Stimulated activated effector memory CD8-positive, alpha-beta T cell treated with anti-CD3 and anti-CD28 coated beads, Interleukin-12 subunit alpha, Interleukin-12 subunit beta, amount 100 ng/mL, for 72 hours (primary cell): ENCODE data around the gene ZNF519.
A peak's percentile ranks its signal among the peaks of the same experiment; 100 is the strongest.
"Not testable (repeated sequence)": the region's sequence is repeated elsewhere in the genome, so short reads cannot be mapped to it uniquely, and the experiment has no call there.

ENCODE experiments used
- ATAC-seq: fragments of 150-1000 bp; cut with Tn5 transposase; 2 replicates; pipeline ENCODE4 v1.10.0; 2021
- DNase-seq, 2 donors: peaks; one replicate each; pipeline ENCODE4 v3.0.0; 2021 to 2022; ENCODE audit warnings: low spot score in 2 of 2
- H3K27ac Mint-ChIP-seq: one replicate; pipeline ENCODE4 v1.8.0; 2022; ENCODE audit warnings: mild to moderate bottlenecking, mixed read lengths
- H3K36me3 Mint-ChIP-seq: one replicate; pipeline ENCODE4 v1.8.0; 2022; ENCODE audit warnings: mild to moderate bottlenecking, mixed read lengths
- H3K4me1 Mint-ChIP-seq: one replicate; pipeline ENCODE4 v1.8.0; 2022; ENCODE audit warnings: mixed read lengths
- H3K4me3 Mint-ChIP-seq: one replicate; pipeline ENCODE4 v1.8.0; 2022; ENCODE audit warnings: mild to moderate bottlenecking, mixed read lengths
- H3K9me3 Mint-ChIP-seq: one replicate; pipeline ENCODE4 v1.8.0; 2022; ENCODE audit warnings: mixed read lengths

Gene ZNF519

DNA sequence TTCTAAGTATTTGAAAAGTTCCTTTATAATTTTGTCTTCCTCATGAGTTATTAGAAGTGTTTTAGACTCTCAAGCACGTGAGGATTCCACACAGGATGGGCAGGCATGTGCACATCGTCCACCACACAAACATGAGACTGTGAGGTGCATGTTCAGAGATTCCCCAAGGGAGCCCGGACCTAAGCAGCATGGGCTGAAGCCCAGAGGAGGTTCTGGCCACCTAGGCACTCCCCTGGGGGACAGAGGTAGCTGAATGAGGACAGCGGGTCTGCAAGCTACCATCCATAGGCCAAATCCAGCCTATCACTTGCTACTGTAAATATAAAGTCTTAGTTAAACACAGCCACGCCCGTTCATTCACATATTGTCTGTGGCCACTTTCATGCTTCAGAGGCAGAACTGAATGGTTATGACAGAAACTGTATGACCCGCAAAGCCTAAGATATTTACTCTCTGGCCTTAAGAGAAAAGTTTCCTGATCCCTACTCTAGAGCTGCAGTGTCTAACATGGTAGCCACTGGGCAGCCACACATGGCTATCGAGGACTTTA, 19.4 kb upstream of the ZNF519 start:
- not testable (repeated sequence) for H3K36me3 Mint-ChIP-seq

DNA sequence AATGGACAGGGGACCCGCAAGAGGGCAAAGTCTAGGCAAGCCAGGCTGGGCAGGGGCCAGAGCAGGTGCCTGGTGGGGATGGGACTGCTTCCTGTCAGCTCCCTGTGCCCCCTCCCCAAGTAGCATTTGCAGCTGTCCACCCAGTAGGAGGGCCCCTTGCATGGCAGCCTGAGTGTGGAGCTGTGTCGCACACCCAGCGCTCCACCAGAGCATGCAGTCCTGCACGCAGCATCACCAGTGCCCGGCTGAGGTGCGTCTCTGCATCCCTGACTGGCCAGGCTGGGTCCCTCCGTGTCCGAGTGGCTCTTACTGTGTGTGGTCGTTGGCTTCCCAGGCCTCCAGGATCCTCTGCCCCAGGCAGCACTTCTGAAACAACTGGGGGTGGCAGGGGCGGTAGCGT, 18.5 kb upstream of the ZNF519 start:
- not testable (repeated sequence) for H3K27ac Mint-ChIP-seq, H3K9me3 Mint-ChIP-seq, H3K4me1 Mint-ChIP-seq, H3K36me3 Mint-ChIP-seq, DNase-seq, H3K4me3 Mint-ChIP-seq
- peak; percentile 5 for ATAC-seq

More for the DNA sequence above, 19.4 kb upstream of the ZNF519 start:
- ATAC-seq, DNase-seq, H3K4me3 Mint-ChIP-seq, H3K9me3 Mint-ChIP-seq, H3K4me1 Mint-ChIP-seq, H3K27ac Mint-ChIP-seq: not testable (repeated sequence)

DNA sequence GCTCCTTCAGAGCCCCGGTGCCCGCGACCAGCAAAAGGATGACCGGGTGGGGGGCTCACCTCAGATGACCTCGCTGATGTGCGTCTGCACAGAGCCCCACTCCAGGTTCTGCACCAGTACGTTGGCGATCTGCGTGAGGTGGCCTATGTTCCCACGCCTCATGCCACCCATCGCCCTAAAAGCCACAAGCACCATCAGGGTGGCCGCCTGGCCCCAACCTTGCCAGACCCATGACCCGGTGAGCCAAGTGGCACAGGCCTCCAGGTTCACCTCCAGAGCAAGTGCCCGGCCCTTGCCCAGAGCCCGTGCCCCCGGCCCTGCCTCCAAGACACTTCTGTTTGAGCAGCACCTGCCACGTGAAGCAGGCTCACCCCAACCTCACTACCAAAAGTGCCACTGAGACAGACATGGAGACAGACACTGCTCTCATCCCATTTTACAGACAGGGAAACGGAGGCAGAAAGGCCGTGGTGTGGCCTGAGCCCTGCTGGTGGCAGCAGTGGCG, 17.7 kb upstream of the ZNF519 start:
- not testable (repeated sequence) for H3K27ac Mint-ChIP-seq, DNase-seq, H3K9me3 Mint-ChIP-seq, H3K4me1 Mint-ChIP-seq, ATAC-seq, H3K36me3 Mint-ChIP-seq, H3K4me3 Mint-ChIP-seq

DNA sequence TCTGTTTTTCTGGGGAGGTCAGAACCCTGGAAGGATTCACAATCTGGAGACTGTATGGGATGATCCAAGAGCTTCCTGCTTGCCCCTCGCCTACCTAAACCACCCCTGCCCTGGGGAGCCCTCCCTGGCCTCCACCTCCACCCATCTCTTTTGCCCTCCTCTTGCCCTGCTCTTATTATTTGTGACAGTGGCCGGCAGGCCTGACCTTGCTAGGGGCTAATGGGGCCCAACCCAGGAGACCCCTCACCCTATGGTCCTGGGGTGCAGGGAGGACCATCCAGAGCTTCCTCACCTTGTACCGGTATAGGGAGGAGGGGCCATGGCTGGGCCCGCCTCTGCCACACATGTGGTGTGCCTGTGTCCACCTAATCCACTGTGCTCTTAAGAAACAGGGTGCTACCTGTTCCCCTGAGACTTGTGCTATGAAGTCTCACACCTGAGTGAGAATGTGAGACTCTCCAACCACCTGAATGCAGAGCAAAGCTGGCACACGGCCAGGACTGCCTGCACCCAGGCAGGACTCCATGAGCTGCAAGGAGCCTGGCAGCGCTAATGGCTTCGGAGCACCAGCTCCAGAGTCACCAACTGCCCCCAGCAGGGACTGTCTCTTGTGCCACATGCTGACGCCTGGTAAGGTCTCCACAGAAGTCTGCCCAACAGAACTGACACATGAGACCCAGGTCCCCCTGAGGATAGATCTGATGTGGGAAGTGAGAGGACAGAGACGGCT, 17.1 kb upstream of the ZNF519 start:
- DNase-seq, H3K4me3 Mint-ChIP-seq, ATAC-seq, H3K36me3 Mint-ChIP-seq, H3K9me3 Mint-ChIP-seq, H3K4me1 Mint-ChIP-seq, H3K27ac Mint-ChIP-seq: not testable (repeated sequence)

DNA sequence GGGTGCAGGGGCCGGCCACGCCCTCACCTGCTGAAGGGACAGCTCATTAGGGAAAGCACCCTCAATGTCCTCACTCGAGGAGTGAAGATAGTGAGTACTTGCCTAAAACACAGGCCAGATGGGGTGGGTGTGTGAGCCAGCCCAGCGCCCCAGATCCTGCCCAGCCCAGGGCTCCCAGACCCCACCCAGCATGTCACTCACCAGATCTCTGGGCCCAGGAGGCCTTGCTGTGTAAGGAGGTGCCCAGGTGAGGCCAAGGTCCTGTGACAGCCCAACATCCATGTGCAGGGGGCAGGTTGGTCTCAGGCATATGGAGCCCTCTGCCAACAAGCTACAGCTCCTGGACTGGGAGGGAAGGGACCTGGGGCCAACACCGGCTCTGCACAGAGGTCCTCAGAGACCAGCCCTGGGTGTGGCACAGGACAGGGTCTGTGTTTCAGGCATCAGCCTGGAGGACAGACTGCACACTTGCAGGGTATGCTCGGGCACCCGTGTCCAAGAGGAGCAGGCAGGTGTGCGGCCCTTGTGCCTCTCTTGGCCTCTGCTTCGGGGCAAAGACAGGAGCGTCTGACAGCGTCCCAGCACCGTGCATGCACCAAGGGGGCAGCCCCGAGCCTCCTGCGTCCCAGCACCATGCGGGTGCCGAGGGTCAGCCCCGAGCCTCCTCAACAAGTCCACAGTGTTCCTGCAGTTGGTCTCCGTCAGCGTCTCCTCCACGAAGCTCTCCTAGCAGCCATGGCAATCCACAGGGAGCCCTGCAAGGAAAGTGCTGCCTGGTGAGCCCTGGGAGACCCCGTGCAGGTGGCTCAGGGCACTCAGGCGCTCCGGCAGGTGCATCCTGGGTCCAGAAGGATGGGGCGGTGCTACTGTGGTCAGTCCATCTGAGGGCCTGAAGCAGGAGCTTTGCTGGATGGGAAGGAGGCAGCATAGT, 16.0 kb upstream of the ZNF519 start:
- not testable (repeated sequence) for H3K4me3 Mint-ChIP-seq, H3K27ac Mint-ChIP-seq, H3K36me3 Mint-ChIP-seq, DNase-seq, ATAC-seq, H3K9me3 Mint-ChIP-seq, H3K4me1 Mint-ChIP-seq

DNA sequence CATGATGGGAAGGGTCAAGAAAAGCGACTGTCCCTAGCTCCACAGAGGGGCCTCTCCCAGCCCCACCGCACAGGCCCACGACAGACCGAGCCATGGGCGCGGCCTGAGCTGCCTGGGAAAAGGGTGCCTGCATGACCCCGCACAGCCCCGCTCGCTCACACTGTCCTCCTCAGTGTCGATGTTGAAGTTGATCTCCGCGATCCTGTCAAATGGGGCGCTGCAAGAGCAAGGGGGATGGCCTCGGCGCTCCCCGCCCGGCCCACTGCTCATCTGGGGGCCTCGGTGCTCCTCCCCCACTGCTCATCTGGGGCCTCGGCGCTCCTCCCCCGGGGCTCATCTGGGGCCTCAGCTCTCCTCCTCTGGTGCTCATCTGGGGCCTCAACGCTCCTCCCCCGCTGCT, 14.5 kb upstream of the ZNF519 start:
- not testable (repeated sequence) for ATAC-seq, H3K36me3 Mint-ChIP-seq, H3K27ac Mint-ChIP-seq, H3K4me1 Mint-ChIP-seq, DNase-seq, H3K4me3 Mint-ChIP-seq, H3K9me3 Mint-ChIP-seq

DNA sequence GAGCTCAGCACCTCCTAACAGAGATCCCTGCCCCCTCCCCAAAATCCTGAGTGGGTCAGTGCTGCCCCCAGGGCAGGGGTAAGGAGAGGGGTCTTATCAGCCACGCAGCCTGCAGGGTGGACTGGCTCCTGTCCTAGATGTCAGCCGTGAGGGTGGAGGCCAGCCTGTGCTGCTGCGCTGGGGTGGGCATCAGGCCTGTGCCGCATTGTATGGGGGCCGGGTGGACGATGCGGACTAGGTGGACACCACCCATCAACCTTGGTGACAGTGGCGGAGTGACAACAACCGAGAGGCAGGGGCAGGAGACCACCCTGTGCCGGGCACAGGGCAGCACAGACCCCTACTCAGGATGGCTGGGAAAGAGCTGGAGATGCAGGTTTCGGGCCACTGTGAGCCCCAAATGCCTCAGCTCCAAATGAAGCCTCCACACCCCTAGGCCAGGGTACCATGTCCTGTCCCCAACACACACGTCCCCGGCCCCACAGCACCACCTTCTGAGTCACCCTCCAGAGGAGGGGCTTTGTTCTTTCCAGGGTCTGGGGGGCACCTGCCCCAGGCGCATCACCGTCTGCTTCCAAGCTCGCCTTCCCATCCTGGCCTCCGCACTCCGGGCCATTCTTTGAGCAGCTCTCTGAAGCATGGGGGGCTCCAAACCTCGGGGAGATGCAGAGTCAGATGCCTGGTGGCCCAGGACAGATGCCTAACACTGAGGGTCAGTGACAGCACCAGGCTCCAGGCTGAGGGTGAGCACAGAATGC, 13.5 kb upstream of the ZNF519 start:
- H3K4me3 Mint-ChIP-seq, H3K9me3 Mint-ChIP-seq, H3K27ac Mint-ChIP-seq, H3K4me1 Mint-ChIP-seq, H3K36me3 Mint-ChIP-seq, ATAC-seq, DNase-seq: not testable (repeated sequence)

DNA sequence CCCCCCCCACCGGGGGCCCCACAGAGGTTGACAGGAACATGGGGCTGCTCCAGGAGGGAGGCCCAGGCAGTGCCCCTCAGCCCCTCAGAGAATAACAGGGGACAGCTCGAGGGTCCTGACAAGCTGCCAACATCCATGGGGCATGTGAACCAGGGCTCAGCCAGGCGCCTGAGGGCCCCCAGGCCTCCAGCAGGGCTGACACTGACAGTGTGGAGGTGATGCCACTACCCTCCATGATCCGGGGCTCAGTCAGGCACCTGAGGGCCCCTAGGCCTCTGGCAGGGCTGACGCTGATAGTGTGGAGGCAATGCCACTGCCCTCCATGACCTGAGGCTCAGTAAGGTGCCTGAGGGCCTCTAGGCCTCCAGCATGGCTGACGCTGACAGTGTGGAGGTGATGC, 12.8 kb upstream of the ZNF519 start:
- H3K36me3 Mint-ChIP-seq, H3K4me1 Mint-ChIP-seq, H3K4me3 Mint-ChIP-seq, DNase-seq, H3K27ac Mint-ChIP-seq, ATAC-seq, H3K9me3 Mint-ChIP-seq: not testable (repeated sequence)

DNA sequence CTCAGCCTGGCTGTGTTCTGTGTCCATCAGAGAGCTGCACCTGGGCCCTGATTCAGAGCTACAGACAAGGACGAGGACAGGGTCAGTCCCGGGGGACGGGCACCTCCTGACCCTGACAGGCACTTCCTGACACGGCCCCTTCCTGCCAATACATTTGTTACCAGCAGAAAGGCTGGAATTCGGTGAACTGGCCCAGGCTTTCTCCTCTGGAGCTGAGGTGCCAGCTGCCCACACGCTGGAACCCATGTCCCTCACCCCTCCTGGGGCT, 12.3 kb upstream of the ZNF519 start:
- no peak for DNase-seq
- H3K36me3 Mint-ChIP-seq: no peaks in the 10 kb centered on the region

DNA sequence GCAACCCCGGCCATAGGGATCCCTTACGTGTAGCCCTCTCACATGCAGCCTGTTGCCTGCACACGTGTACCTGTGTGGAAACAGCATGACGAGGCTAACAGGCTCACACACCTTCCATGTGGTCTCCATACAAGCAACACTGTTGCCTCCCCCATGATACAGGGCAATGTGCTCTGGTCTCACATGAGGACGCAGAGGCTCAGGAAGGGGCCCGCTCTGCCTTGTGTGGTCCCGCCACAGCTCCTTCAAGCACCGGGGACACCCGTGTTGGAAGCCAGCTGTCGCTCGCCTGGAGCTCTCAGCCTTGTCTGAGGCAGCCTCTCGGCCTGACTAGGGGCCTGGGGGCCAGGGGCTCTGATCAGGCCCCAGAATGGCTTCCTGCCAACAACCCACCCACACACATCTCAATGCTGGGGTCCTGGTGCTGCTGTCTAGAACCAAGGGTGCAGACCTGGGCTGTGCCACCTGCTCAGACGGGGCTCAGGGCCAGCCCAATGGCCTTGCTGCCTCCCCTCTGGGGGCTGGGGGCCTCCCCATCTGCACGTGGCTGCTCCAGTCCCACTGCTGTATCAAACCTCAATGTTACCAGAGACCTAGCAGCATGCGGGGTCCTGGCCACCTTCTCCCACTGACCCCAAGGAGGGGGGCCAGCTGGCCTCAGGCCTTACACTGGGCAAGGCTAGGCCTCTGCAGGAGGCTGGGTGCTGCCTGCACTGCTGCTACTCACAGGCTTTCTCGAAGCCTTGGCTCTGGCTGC, 11.8 kb upstream of the ZNF519 start:
- not testable (repeated sequence) for H3K27ac Mint-ChIP-seq, H3K4me1 Mint-ChIP-seq, H3K4me3 Mint-ChIP-seq, H3K9me3 Mint-ChIP-seq, DNase-seq, H3K36me3 Mint-ChIP-seq
- peak; percentile 3 for ATAC-seq

More for the DNA sequence above, 12.3 kb upstream of the ZNF519 start:
- H3K4me1 Mint-ChIP-seq: no peaks in the 10 kb centered on the region
- H3K4me3 Mint-ChIP-seq: no peak overlapping the region
- H3K27ac Mint-ChIP-seq: no peak overlapping the region
- ATAC-seq: no peak
- no peaks in the 10 kb centered on the region for H3K9me3 Mint-ChIP-seq

DNA sequence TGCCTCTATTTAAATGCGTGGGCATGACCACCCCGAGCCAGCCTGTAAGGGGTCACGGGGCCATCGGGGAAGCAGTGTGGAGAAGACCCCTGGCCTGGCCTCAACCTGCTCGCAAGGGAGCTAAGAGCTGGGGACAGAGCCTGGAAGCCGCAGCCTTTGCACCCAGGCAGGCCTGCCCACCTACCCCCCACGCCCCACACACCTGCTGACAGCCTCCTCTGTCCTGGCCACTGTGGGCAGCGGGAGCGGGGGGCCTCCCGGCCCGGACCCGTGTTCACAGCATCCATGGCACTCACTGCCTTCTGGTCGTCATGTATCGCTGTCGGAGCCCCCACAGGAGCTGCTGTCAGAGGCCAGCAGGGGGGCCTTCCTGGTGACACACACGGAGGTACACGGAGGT, 11.2 kb upstream of the ZNF519 start:
- not testable (repeated sequence) for H3K4me3 Mint-ChIP-seq, DNase-seq

DNA sequence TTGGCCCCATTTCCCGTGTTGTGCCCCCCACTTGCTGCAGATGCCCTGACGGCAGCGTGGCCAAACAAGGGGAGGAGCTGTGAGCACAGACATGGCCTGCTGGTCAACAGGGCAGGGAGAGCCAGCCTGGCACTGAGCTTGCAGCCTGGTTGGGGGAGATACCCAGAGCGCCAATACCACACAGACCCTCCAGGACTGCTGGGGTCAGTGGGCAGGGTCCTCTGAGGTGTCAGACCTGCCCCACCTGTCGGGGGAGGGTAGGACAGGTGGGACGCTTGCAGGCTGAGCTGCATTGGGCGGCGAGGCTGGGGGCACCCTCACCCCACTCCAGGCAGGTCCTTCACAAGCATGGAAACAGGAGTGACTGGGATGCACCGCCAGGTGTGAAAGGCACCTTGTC, 9.9 kb upstream of the ZNF519 start:
- DNase-seq, H3K9me3 Mint-ChIP-seq, H3K36me3 Mint-ChIP-seq, ATAC-seq, H3K4me1 Mint-ChIP-seq, H3K4me3 Mint-ChIP-seq, H3K27ac Mint-ChIP-seq: not testable (repeated sequence)

More for the DNA sequence above, 11.2 kb upstream of the ZNF519 start:
- H3K27ac Mint-ChIP-seq, H3K36me3 Mint-ChIP-seq, H3K9me3 Mint-ChIP-seq, H3K4me1 Mint-ChIP-seq: not testable (repeated sequence)
- peak; percentile 14 for ATAC-seq

DNA sequence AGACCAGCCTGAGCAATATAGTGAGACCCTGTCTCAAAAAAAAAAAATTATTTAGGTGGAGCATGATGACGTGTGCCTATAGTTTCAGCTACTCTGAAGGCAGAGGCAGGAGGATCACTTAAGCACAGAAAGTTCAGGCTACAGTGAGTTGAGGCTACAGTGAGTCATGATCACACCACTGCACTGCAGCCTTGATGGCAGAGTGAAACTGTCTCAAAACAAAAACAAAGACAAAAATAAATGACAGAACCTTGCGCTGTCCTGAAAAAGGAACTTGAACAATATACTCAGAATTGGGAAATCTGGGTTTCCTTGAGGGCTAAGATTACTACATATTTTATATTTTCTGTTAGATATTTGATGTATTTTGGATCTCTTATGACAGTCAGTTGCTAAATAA, 7.3 kb upstream of the ZNF519 start:
- ATAC-seq (peak; percentile 51), DNase-seq (peak in 1 of 2 donors; percentile 37)
- not testable (repeated sequence) for H3K4me3 Mint-ChIP-seq, H3K27ac Mint-ChIP-seq, H3K36me3 Mint-ChIP-seq, H3K9me3 Mint-ChIP-seq, H3K4me1 Mint-ChIP-seq

DNA sequence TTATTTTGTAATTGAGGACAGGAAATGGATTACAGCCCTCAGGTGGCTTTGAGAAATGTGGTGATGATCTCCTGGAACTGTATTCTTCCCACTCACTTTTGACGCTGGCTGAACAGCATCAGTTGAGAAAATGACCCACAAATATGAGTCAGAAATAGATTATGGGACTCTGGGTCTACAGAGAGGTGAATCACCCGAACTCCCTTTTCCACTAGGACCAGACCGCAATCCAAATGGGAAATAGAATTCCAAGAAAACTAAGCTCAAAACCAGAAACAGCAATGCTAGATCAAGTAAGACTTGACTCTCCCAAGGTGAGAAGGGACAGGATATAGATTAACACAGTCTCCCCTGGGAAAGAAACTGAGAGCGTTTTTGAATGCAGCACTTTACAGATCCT, 5.7 kb upstream of the ZNF519 start:
- not testable (repeated sequence) for ATAC-seq, DNase-seq, H3K4me1 Mint-ChIP-seq, H3K9me3 Mint-ChIP-seq, H3K36me3 Mint-ChIP-seq, H3K4me3 Mint-ChIP-seq, H3K27ac Mint-ChIP-seq
